Measurements from ENCODE around the gene ILRUN.
"Not testable (repeated sequence)": the region's sequence is repeated elsewhere in the genome, so short reads cannot be mapped to it uniquely, and the experiment has no call there.

The ILRUN gene

GRCh38 chr6:34696739-34697543, at the start of gene ILRUN:
Gene ILRUN, minus strand, starts transcription at chr6:34696767. Its CDS starts 164 bp downstream, at chr6:34696603.
- TF ChIP-seq CTCF (IDR thresholded peaks at IDR 0.05; ENCODE audit: unreplicated experiment in 3 of 3): no peak
- H3K4me3 Mint-ChIP-seq: peak within 1 kb of the TSS; percentile 92 to 97 (median 93)
- no peaks in the 10 kb centered on the region for H3K36me3 Mint-ChIP-seq (ENCODE audit: low read depth)
- H3K9me3 Mint-ChIP-seq: no peaks in the 10 kb centered on the region
- H3K27ac Mint-ChIP-seq: peak within 1 kb of the TSS; percentile 88 to 95 (median 90)
- peaks cover 37% of the 10 kb centered on the region for H3K4me1 Mint-ChIP-seq
- H3K27me3 Mint-ChIP-seq (ENCODE audit: low read depth): peaks cover 4% of the 10 kb centered on the region

GRCh38 chr6:34745277-34746103, 48.9 kb upstream of the ILRUN start:
- H3K4me1 Mint-ChIP-seq: no peaks in the 10 kb centered on the region
- no peaks in the 10 kb centered on the region for H3K9me3 Mint-ChIP-seq
- H3K27me3 Mint-ChIP-seq (ENCODE audit: low read depth): peaks cover 5% of the 10 kb centered on the region
- H3K4me3 Mint-ChIP-seq: no peak overlapping the region
- no peak for TF ChIP-seq CTCF (IDR thresholded peaks at IDR 0.05; ENCODE audit: unreplicated experiment in 3 of 3)
- H3K27ac Mint-ChIP-seq: no peak overlapping the region
- no peaks in the 10 kb centered on the region for H3K36me3 Mint-ChIP-seq (ENCODE audit: low read depth)

- H3K4me3 Mint-ChIP-seq; H3K9me3 Mint-ChIP-seq; H3K4me1 Mint-ChIP-seq; H3K36me3 Mint-ChIP-seq (ENCODE audit: low read depth); H3K27ac Mint-ChIP-seq; H3K27me3 Mint-ChIP-seq (ENCODE audit: low read depth): not testable (repeated sequence)
These were observed 47.7 kb upstream of the ILRUN start for GRCh38 chr6:34744294-34744647.

- no peak for TF ChIP-seq CTCF (IDR thresholded peaks at IDR 0.05; ENCODE audit: unreplicated experiment in 3 of 3)
- Mint-ChIP-seq H3K27ac (no peak overlapping the region), H3K4me3 (no peak overlapping the region), H3K9me3 (no peaks in the 10 kb centered on the region), H3K4me1 (no peaks in the 10 kb centered on the region), H3K27me3 (ENCODE audit: low read depth) (peaks cover 5% of the 10 kb centered on the region), H3K36me3 (ENCODE audit: low read depth) (no peaks in the 10 kb centered on the region)
These were observed 47.2 kb upstream of the ILRUN start for GRCh38 chr6:34743625-34744293.

GRCh38 chr6:34742094-34742493, 45.5 kb upstream of the ILRUN start:
- no peaks in the 10 kb centered on the region for H3K9me3 Mint-ChIP-seq
- H3K36me3 Mint-ChIP-seq (ENCODE audit: low read depth): no peaks in the 10 kb centered on the region
- peaks cover 5% of the 10 kb centered on the region for H3K27me3 Mint-ChIP-seq (ENCODE audit: low read depth)
- H3K4me1 Mint-ChIP-seq: no peaks in the 10 kb centered on the region
- H3K27ac Mint-ChIP-seq: no peak overlapping the region
- H3K4me3 Mint-ChIP-seq: no peak overlapping the region
- TF ChIP-seq CTCF (IDR thresholded peaks at IDR 0.05; ENCODE audit: unreplicated experiment in 3 of 3): no peak

- Mint-ChIP-seq H3K36me3 (ENCODE audit: low read depth) (no peaks in the 10 kb centered on the region), H3K27ac (no peak overlapping the region), H3K4me3 (no peak overlapping the region), H3K27me3 (ENCODE audit: low read depth) (no peaks in the 10 kb centered on the region), H3K4me1 (no peaks in the 10 kb centered on the region), H3K9me3 (no peaks in the 10 kb centered on the region)
- no peak for TF ChIP-seq CTCF (IDR thresholded peaks at IDR 0.05; ENCODE audit: unreplicated experiment in 3 of 3)
These were observed 40.3 kb upstream of the ILRUN start for GRCh38 chr6:34736823-34737222.
